OCI-LY7 (cell line): ENCODE data around the gene ADAMTSL3. TPM values are rescaled to one million over a fixed set of nuclear protein-coding genes. Genes with fewer than 3 reads are reported as not detected.

Source experiments
- BruUV-seq: library from RNA; stranded (reverse); fragments of 400-500 nt; replicated peaks from 2 replicates; lab custom pipeline; 2021; lab: Mats Ljungman, UMichigan
- CTCF ChIA-PET: fragments of 300-600 bp; sonication (Branson Sonifier 250); formaldehyde crosslinking; loops from one replicate; lab custom pipeline; 2022; ENCODE audit warnings: antibody characterized with exemption; ENCODE audit not compliant: unreplicated experiment; lab: Charles Lee
- POLR2A ChIA-PET: fragments of 300-600 bp; sonication (Branson Sonifier 250); formaldehyde crosslinking; loops from one replicate; lab custom pipeline; 2022; ENCODE audit warnings: antibody characterized with exemption; lab: Charles Lee
- DNase-seq: peaks from one replicate; pipeline ENCODE4 v3.0.0-alpha.2; 2015; ENCODE audit warnings: low spot score
- H2AFZ ChIP-seq: fragments of 200-600 bp; sonication (generic), shearing (Covaris generic); 2 replicates; pipeline ENCODE4 v1.6.1; 2014; ENCODE audit warnings: mild to moderate bottlenecking, antibody characterized with exemption, low read length, moderate library complexity
- H3K27ac ChIP-seq: fragments of 200-600 bp; sonication (generic); 2 replicates; pipeline ENCODE4 v1.5.1; 2014; ENCODE audit warnings: mixed run types, low read depth, mild to moderate bottlenecking, moderate library complexity, low read length, inconsistent platforms; ENCODE audit not compliant: poor library complexity, severe bottlenecking
- H3K36me3 ChIP-seq: fragments of 200-600 bp; sonication (generic); 2 replicates; pipeline ENCODE4 v1.6.1; 2014; ENCODE audit warnings: mild to moderate bottlenecking, antibody characterized with exemption, low read length, moderate library complexity, mixed read lengths; ENCODE audit not compliant: insufficient read depth
- H3K4me1 ChIP-seq: fragments of 200-600 bp; sonication (generic); 2 replicates; pipeline ENCODE4 v1.5.1; 2014; ENCODE audit warnings: mild to moderate bottlenecking, low read length; ENCODE audit not compliant: insufficient read depth, poor library complexity, severe bottlenecking
- H3K4me2 ChIP-seq: fragments of 200-600 bp; sonication (generic); 2 replicates; pipeline ENCODE4 v1.6.1; 2014; ENCODE audit warnings: mild to moderate bottlenecking, low read length
- H3K4me3 ChIP-seq: fragments of 200-600 bp; sonication (generic); 2 replicates; pipeline ENCODE4 v1.5.1; 2014; ENCODE audit warnings: mild to moderate bottlenecking, low read depth, low read length; ENCODE audit not compliant: poor library complexity, severe bottlenecking
- H3K79me2 ChIP-seq: fragments of 200-600 bp; sonication (generic); 2 replicates; pipeline ENCODE4 v1.6.1; 2016; ENCODE audit warnings: low read depth, mild to moderate bottlenecking, low read length, moderate library complexity, mixed read lengths; ENCODE audit not compliant: insufficient read depth
- H3K9me2 ChIP-seq: fragments of 200-600 bp; sonication (generic); 2 replicates; pipeline ENCODE4 v1.6.1; 2016; ENCODE audit warnings: mild to moderate bottlenecking, low read length, mixed read lengths; ENCODE audit not compliant: insufficient read depth
- H3K9me3 ChIP-seq: fragments of 200-600 bp; sonication (generic); 2 replicates; pipeline ENCODE4 v1.6.1; 2014; ENCODE audit warnings: mild to moderate bottlenecking, mixed run types, low read length, mixed read lengths
- H4K20me1 ChIP-seq: fragments of 200-600 bp; sonication (generic); 2 replicates; pipeline ENCODE4 v1.6.1; 2014; ENCODE audit warnings: mild to moderate bottlenecking, antibody characterized with exemption, low read length, moderate library complexity, mixed read lengths; ENCODE audit not compliant: insufficient read depth
- CTCF ChIP-seq: fragments of 200-600 bp; sonication (generic); conservative IDR thresholded peaks from 2 replicates; pipeline ENCODE4 v1.5.1; 2014; ENCODE audit warnings: mild to moderate bottlenecking, antibody characterized with exemption, low read length, moderate library complexity, mixed read lengths
- EZH2phosphoT487 ChIP-seq: fragments of 200-600 bp; sonication (generic); IDR thresholded peaks from 2 replicates; pipeline ENCODE4 v1.6.1; 2018; ENCODE audit warnings: low read depth, borderline replicate concordance, mild to moderate bottlenecking, mixed run types, antibody characterized with exemption, low read length, moderate library complexity, mixed read lengths
- intact Hi-C: fragments of 100-400 bp; cut with micrococcal nuclease; formaldehyde crosslinking; loops from one replicate; pipeline ENCODE4 v1.10.0; 2022; ENCODE audit not compliant: unreplicated experiment
- total RNA-seq, 2 experiments: library from RNA; depleted of rRNA in 1 of 2; stranded (reverse); fragments of >200 nt in 1 of 2; shearing (Covaris generic) in 1 of 2; gene quantifications; 2 replicates each; pipeline ENCODE4 v1.2.3, GENCODE V29; 2014 to 2022

The ADAMTSL3 gene
- total RNA-seq, 2 experiments from 2014 or later: not detected

DNA sequence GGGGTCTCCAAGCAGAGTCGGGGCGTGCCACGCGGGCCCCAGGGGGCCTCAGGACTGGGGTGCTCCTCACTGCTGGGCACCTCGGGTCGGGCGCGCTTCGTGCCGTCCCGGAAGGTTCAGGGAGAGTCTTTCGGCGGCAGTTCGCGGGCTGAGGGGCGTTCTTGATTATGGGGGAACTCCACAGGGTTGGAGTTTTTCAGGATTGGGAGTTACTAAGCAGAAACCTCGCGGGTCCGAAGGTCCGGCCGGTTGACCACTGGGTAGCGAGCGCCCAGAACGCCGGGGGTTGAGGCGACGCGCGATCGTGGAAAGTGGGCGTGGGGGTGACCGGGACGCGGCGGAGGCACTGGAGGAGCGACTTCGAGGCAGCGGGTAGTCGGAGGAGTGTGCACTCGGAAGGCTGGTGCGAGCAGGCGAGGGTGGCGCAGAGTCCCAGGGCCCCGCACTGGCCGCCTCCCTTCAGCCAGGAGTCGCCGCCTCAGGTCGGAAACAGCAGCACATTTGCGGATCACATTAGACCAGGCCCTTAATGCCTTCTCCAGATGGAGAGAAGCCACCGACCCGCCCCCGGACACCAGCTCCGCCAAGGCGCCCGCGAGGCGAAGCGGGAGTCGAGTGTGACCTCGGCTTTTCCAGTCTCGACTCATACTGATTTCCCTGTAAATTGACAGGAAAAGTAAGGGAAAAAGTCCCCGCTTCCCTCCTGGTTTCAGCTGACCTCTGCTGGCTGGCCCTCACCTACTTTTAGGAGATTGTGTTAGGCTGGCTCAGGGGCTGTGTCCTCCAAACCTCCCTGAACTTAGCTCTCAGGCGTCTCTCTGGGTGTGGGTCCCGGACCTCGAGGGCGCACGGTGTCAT, 685 bp downstream of the ADAMTSL3 start:
- BruUV-seq: no TSS peak
- TF ChIP-seq EZH2phosphoT487 (no peak), CTCF (no peak)
- intact Hi-C loops: no loop called here
- Histone ChIP-seq H3K4me3 (no peak overlapping the region), H3K36me3 (no peaks in the 10 kb centered on the region), H3K4me1 (no peaks in the 10 kb centered on the region), H3K9me3 (no peaks in the 10 kb centered on the region), H3K9me2 (no peaks in the 10 kb centered on the region), H3K4me2 (no peak overlapping the region), H2AFZ (no peak overlapping the region), H3K27ac (no peak overlapping the region), H4K20me1 (no peaks in the 10 kb centered on the region), H3K79me2 (no peaks in the 10 kb centered on the region)
- ChIA-PET POLR2A (no interaction called here), CTCF (no interaction called here)
- no peak for DNase-seq

GRCh38 chr15:83655237-83655616, 1.3 kb downstream of the ADAMTSL3 start:
- no TSS peak for BruUV-seq
- Histone ChIP-seq H3K4me3 (no peak overlapping the region), H3K79me2 (no peaks in the 10 kb centered on the region), H2AFZ (no peak overlapping the region), H3K27ac (no peak overlapping the region), H3K9me2 (no peaks in the 10 kb centered on the region), H3K4me2 (no peak overlapping the region), H3K36me3 (no peaks in the 10 kb centered on the region), H4K20me1 (no peaks in the 10 kb centered on the region), H3K9me3 (no peaks in the 10 kb centered on the region), H3K4me1 (no peaks in the 10 kb centered on the region)
- ChIA-PET CTCF (no interaction called here), POLR2A (no interaction called here)
- no peak for DNase-seq
- intact Hi-C loops: no loop called here
- TF ChIP-seq EZH2phosphoT487 (no peak), CTCF (no peak)

DNA sequence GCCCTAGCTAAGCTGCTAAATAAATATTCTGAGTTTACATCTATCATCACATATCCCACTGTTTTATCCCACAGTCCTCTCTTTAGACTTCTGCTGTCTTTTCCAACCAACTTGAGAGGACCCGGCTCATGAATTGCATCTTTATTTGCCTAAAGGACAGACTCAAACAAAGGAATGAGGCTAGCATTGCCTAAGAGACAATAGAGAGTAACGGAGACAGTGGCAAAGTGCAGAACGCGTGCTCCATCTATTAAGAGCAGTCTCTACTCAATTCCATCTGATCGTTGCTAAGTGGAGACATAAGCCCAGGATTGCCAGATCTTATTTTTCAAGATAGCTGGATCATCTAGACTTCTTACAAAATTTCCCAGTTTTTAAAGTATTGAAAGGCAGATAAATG, 2.3 kb downstream of the ADAMTSL3 start:
- Histone ChIP-seq H2AFZ (no peak overlapping the region), H3K4me2 (no peak overlapping the region), H3K27ac (no peak overlapping the region), H3K36me3 (no peaks in the 10 kb centered on the region), H3K4me1 (no peaks in the 10 kb centered on the region), H3K9me3 (no peaks in the 10 kb centered on the region), H4K20me1 (no peaks in the 10 kb centered on the region), H3K9me2 (no peaks in the 10 kb centered on the region), H3K79me2 (no peaks in the 10 kb centered on the region), H3K4me3 (no peak overlapping the region)
- ChIA-PET CTCF (no interaction called here), POLR2A (interaction anchor here (0.5 kb wide), 1 partner anchor 395 kb away, joined by 3 read pairs; no protein-coding TSS in a partner anchor)
- no peak for DNase-seq
- intact Hi-C loops: no loop called here
- TF ChIP-seq EZH2phosphoT487 (no peak), CTCF (no peak)
- no TSS peak for BruUV-seq
